HT1080 (cell line): ENCODE data around the gene ACSM2A. TPM values are rescaled to one million over a fixed set of nuclear protein-coding genes. Genes with fewer than 3 reads are reported as not detected.

Source experiments
- total RNA-seq: library from RNA; depleted of rRNA; stranded (reverse); fragments of >200 nt; shearing (Covaris generic); gene quantifications from 2 replicates; pipeline ENCODE4 v1.2.3, GENCODE V29; 2014; rRNA removed

ACSM2A gene
- total RNA-seq, 1 experiment from 2014 or later: not detected

Other genes with a start within 250 kb of the ACSM2A start
- not detected in 2 replicates for gene GP2, start 124.0 kb upstream of the ACSM2A start, total RNA-seq
- not detected in 2 replicates for gene UMOD, start 98.8 kb upstream of the ACSM2A start, total RNA-seq
- gene PDILT, start 46.8 kb upstream of the ACSM2A start, total RNA-seq: not detected in 2 replicates
- not detected in 2 replicates for gene ACSM5, start 42.0 kb upstream of the ACSM2A start, total RNA-seq
- gene ACSM2B, start 124.8 kb downstream of the ACSM2A start, total RNA-seq: not detected in 2 replicates
- gene ACSM1, start 246.2 kb downstream of the ACSM2A start, total RNA-seq: not detected in 2 replicates